Chondrocyte (in vitro differentiated cells): Measurements from ENCODE around the gene NKX2-3. TPM values are rescaled to one million over a fixed set of nuclear protein-coding genes. Genes with fewer than 3 reads are reported as not detected.

Experiments
- DNase-seq: peaks from one replicate; pipeline ENCODE4 v3.0.0; 2021; ENCODE audit warnings: mixed read lengths, low spot score
- H3K27ac Mint-ChIP-seq: one replicate; pipeline ENCODE4 v1.8.0; 2021; ENCODE audit warnings: mild to moderate bottlenecking, moderate library complexity, mixed read lengths; ENCODE audit not compliant: unreplicated experiment
- H3K27me3 Mint-ChIP-seq: 2 replicates; pipeline ENCODE4 v1.8.0; 2021; ENCODE audit warnings: low read depth, mixed read lengths
- H3K36me3 Mint-ChIP-seq: 2 replicates; pipeline ENCODE4 v1.8.0; 2021; ENCODE audit warnings: low read depth, mixed read lengths
- H3K4me1 Mint-ChIP-seq: 2 replicates; pipeline ENCODE4 v1.8.0; 2021; ENCODE audit warnings: low read depth, mild to moderate bottlenecking, mixed read lengths
- H3K4me3 Mint-ChIP-seq: one replicate; pipeline ENCODE4 v1.8.0; 2021; ENCODE audit warnings: mild to moderate bottlenecking, moderate library complexity, mixed read lengths; ENCODE audit not compliant: unreplicated experiment
- H3K9me3 Mint-ChIP-seq: 2 replicates; pipeline ENCODE4 v1.8.0; 2021; ENCODE audit warnings: low read depth, mixed read lengths
- CTCF ChIP-seq: fragments of 200-600 bp; sonication (generic); IDR thresholded peaks from 2 replicates; pipeline ENCODE4 v1.5.0; 2021; ENCODE audit warnings: antibody characterized with exemption, mild to moderate bottlenecking, moderate library complexity
- total RNA-seq: library from RNA; stranded (reverse); gene quantifications from 3 replicates; pipeline ENCODE4 v1.2.1, GENCODE V29; 2021

The NKX2-3 gene
- total RNA-seq, 1 donor from 2014 or later: not detected

- Mint-ChIP-seq H3K27me3 (peaks cover 49% of the 10 kb centered on the region), H3K9me3 (no peaks in the 10 kb centered on the region)
- DNase-seq: no peak
Observed at GRCh38 chr10:99564361-99564760, 31.6 kb downstream of the NKX2-3 start.

GRCh38 chr10:99565166-99565565 lies 32.4 kb downstream of the NKX2-3 start:
- Mint-ChIP-seq H3K27me3 (peaks cover 46% of the 10 kb centered on the region), H3K4me1 (no peaks in the 10 kb centered on the region), H3K9me3 (no peaks in the 10 kb centered on the region), H3K4me3 (no peak overlapping the region), H3K36me3 (no peaks in the 10 kb centered on the region), H3K27ac (no peak overlapping the region)
- DNase-seq: no peak
- TF ChIP-seq CTCF: no peak

More at GRCh38 chr10:99564361-99564760, 31.6 kb downstream of the NKX2-3 start:
- Mint-ChIP-seq H3K4me1 (no peaks in the 10 kb centered on the region), H3K27ac (no peak overlapping the region), H3K36me3 (no peaks in the 10 kb centered on the region), H3K4me3 (no peak overlapping the region)
- TF ChIP-seq CTCF: no peak

- Mint-ChIP-seq H3K4me1 (no peaks in the 10 kb centered on the region), H3K4me3 (no peak overlapping the region), H3K27me3 (peaks cover 32% of the 10 kb centered on the region), H3K27ac (no peak overlapping the region), H3K9me3 (no peaks in the 10 kb centered on the region), H3K36me3 (no peaks in the 10 kb centered on the region)
- no peak for DNase-seq
- no peak for TF ChIP-seq CTCF
Observed at GRCh38 chr10:99569253-99569939, 36.7 kb downstream of the NKX2-3 start.

- H3K27ac Mint-ChIP-seq: no peak overlapping the region
- H3K4me1 Mint-ChIP-seq: no peaks in the 10 kb centered on the region
Observed at GRCh38 chr10:99569961-99570360, 37.2 kb downstream of the NKX2-3 start.

GRCh38 chr10:99571816-99572215 lies 39.1 kb downstream of the NKX2-3 start:
- DNase-seq: no peak
- Mint-ChIP-seq H3K4me3 (no peak overlapping the region), H3K9me3 (no peaks in the 10 kb centered on the region), H3K36me3 (no peaks in the 10 kb centered on the region), H3K27ac (no peak overlapping the region), H3K4me1 (no peaks in the 10 kb centered on the region), H3K27me3 (peaks cover 26% of the 10 kb centered on the region)
- TF ChIP-seq CTCF: no peak

More at GRCh38 chr10:99569961-99570360, 37.2 kb downstream of the NKX2-3 start:
- TF ChIP-seq CTCF: no peak
- Mint-ChIP-seq H3K9me3 (no peaks in the 10 kb centered on the region), H3K36me3 (no peaks in the 10 kb centered on the region), H3K27me3 (peaks cover 31% of the 10 kb centered on the region), H3K4me3 (no peak overlapping the region)
- no peak for DNase-seq
